Measurements from ENCODE around the gene NAALADL2.

NAALADL2 gene

DNA sequence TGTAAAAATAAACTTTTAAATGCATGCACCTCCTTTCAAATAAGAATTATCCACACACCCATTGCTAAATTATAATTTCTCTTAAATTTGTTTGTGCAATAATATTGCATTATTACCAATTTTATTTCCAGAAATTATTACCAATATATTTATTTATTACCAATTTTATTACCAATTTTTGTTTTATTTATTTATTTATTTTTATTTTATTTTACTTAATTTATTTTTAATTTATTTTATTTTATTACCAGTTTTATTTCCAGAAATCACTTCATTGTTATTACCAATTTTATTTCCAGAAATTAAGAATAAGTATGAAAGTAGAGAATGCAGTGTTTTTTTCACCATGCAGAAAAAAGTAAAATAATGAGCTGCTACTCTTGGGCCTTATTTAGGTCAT lies 525.4 kb downstream of the NAALADL2 start:
- no peaks in the 10 kb centered on the region for H3K36me3 ChIP-seq (ENCODE audit: insufficient read depth, low read length)
- no peaks in the 10 kb centered on the region for H3K27me3 ChIP-seq (ENCODE audit: insufficient read depth, low read length, poor library complexity)
- H2AFZ ChIP-seq (ENCODE audit: low read depth, low read length) = no peak overlapping the region
- no peak for DNase-seq
- no peak overlapping the region for H3K27ac ChIP-seq (ENCODE audit: low read length)
- no peaks in the 10 kb centered on the region for H3K4me1 ChIP-seq (ENCODE audit: insufficient read depth, low read length)
- no peak overlapping the region for H3K4me3 ChIP-seq (ENCODE audit: low read depth in 1 of 2, low read length in 2 of 2)
- H3K9me3 ChIP-seq (ENCODE audit: insufficient read depth, low read length, severe bottlenecking) = no peaks in the 10 kb centered on the region
- TF ChIP-seq EZH2 (IDR thresholded peaks at IDR 0.05; ENCODE audit: borderline replicate concordance, low read depth, low read length, severe bottlenecking) = no peak
- TF ChIP-seq, protein P1, sequence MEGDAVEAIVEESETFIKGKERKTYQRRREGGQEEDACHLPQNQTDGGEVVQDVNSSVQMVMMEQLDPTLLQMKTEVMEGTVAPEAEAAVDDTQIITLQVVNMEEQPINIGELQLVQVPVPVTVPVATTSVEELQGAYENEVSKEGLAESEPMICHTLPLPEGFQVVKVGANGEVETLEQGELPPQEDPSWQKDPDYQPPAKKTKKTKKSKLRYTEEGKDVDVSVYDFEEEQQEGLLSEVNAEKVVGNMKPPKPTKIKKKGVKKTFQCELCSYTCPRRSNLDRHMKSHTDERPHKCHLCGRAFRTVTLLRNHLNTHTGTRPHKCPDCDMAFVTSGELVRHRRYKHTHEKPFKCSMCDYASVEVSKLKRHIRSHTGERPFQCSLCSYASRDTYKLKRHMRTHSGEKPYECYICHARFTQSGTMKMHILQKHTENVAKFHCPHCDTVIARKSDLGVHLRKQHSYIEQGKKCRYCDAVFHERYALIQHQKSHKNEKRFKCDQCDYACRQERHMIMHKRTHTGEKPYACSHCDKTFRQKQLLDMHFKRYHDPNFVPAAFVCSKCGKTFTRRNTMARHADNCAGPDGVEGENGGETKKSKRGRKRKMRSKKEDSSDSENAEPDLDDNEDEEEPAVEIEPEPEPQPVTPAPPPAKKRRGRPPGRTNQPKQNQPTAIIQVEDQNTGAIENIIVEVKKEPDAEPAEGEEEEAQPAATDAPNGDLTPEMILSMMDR (IDR thresholded peaks at IDR 0.05; ENCODE audit: borderline replicate concordance, extremely low read depth, low read length, poor library complexity, severe bottlenecking) = no peak
- ATAC-seq (ENCODE audit: insufficient read depth, low read depth) = no peak
- no peaks in the 10 kb centered on the region for H4K20me1 ChIP-seq (ENCODE audit: insufficient read depth, low read length)
- no peak overlapping the region for H3K9ac ChIP-seq (ENCODE audit: low read depth, low read length)
- no peak overlapping the region for H3K4me2 ChIP-seq (ENCODE audit: insufficient read depth, low read length)
- H3K79me2 ChIP-seq (ENCODE audit: insufficient read depth, low read length) = no peaks in the 10 kb centered on the region

DNA sequence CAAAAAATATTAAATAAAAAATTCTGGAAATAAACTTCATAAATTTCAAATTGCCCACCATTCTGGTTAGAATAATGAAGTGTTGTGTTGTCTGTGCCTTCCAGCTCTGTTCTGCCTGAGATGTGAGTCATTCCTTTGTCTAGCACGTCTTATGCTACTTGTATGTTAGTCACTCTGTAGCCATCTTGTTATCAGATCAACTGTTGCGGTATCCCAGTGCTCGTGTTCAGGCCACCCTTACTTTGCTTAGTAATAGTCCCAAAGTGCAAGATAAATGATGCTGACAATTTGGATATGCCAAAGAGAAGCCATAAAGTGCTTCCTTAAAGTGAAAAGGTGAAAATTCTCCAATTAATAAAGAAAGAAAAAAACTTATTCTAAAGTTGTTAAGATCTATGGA lies 527.5 kb downstream of the NAALADL2 start:
- Histone ChIP-seq H3K36me3 (ENCODE audit: insufficient read depth, low read length) (no peaks in the 10 kb centered on the region), H3K4me2 (ENCODE audit: insufficient read depth, low read length) (no peak overlapping the region), H3K79me2 (ENCODE audit: insufficient read depth, low read length) (no peaks in the 10 kb centered on the region), H3K27ac (ENCODE audit: low read length) (no peak overlapping the region), H4K20me1 (ENCODE audit: insufficient read depth, low read length) (no peaks in the 10 kb centered on the region), H3K27me3 (ENCODE audit: insufficient read depth, low read length, poor library complexity) (no peaks in the 10 kb centered on the region), H3K4me1 (ENCODE audit: insufficient read depth, low read length) (no peaks in the 10 kb centered on the region), H3K9me3 (ENCODE audit: insufficient read depth, low read length, severe bottlenecking) (no peaks in the 10 kb centered on the region), H3K9ac (ENCODE audit: low read depth, low read length) (no peak overlapping the region), H2AFZ (ENCODE audit: low read depth, low read length) (no peak overlapping the region), H3K4me3 (ENCODE audit: low read depth in 1 of 2, low read length in 2 of 2) (no peak overlapping the region)
- TF ChIP-seq EZH2 (IDR thresholded peaks at IDR 0.05; ENCODE audit: borderline replicate concordance, low read depth, low read length, severe bottlenecking) = no peak
- TF ChIP-seq, protein P1 (IDR thresholded peaks at IDR 0.05; ENCODE audit: borderline replicate concordance, extremely low read depth, low read length, poor library complexity, severe bottlenecking) = no peak
- DNase-seq (no peak), ATAC-seq (ENCODE audit: insufficient read depth, low read depth) (no peak)

DNA sequence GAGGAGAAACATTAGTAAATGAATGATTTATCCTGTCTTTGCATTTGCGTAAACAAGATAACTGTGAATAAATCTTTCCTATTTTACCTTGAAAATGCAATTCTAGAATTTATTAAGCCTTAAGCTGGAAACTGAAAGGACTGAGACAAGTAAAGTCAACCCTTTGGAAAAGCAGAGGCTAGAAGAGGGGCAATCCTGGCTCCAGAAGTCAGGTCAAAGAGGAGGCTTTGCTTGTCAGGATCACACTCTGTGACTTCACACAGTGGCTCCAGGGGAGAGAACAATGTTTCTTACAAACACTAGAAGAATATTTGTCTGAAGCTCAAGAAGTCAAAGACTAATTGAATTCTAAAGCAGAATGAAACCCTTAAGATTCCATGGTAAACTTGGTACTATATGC lies 530.4 kb downstream of the NAALADL2 start:
- no peak for ATAC-seq (ENCODE audit: insufficient read depth, low read depth)
- Histone ChIP-seq H3K79me2 (ENCODE audit: insufficient read depth, low read length) (no peaks in the 10 kb centered on the region), H3K27me3 (ENCODE audit: insufficient read depth, low read length, poor library complexity) (no peaks in the 10 kb centered on the region), H3K9ac (ENCODE audit: low read depth, low read length) (no peak overlapping the region), H2AFZ (ENCODE audit: low read depth, low read length) (no peak overlapping the region), H3K36me3 (ENCODE audit: insufficient read depth, low read length) (no peaks in the 10 kb centered on the region), H3K9me3 (ENCODE audit: insufficient read depth, low read length, severe bottlenecking) (no peaks in the 10 kb centered on the region), H4K20me1 (ENCODE audit: insufficient read depth, low read length) (no peaks in the 10 kb centered on the region), H3K4me1 (ENCODE audit: insufficient read depth, low read length) (no peaks in the 10 kb centered on the region), H3K4me2 (ENCODE audit: insufficient read depth, low read length) (no peak overlapping the region), H3K4me3 (ENCODE audit: low read depth in 1 of 2, low read length in 2 of 2) (no peak overlapping the region), H3K27ac (ENCODE audit: low read length) (no peak overlapping the region)
- DNase-seq = no peak
- no peak for TF ChIP-seq EZH2 (IDR thresholded peaks at IDR 0.05; ENCODE audit: borderline replicate concordance, low read depth, low read length, severe bottlenecking)
- TF ChIP-seq, protein P1 (IDR thresholded peaks at IDR 0.05; ENCODE audit: borderline replicate concordance, extremely low read depth, low read length, poor library complexity, severe bottlenecking) = no peak

DNA sequence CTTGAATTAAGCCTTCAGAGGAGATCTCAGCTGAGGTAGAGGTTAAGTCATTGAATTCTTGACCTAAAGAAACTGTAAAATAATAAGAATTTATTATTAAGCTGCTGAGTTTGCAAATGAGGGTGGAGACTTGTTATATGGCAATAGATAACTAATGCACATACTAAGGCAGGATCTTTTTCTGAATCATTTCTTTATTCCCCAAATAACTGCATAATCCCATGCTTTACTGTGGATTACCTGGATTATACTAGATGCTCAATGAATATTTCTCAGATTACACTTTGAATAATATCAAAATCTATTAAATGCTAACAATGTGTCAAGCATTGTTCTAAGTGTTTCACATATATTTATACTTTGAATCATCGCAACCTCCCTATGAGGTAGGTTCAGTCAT lies 532.5 kb downstream of the NAALADL2 start:
- TF ChIP-seq, protein P1 (IDR thresholded peaks at IDR 0.05; ENCODE audit: borderline replicate concordance, extremely low read depth, low read length, poor library complexity, severe bottlenecking) = no peak
- TF ChIP-seq EZH2 (IDR thresholded peaks at IDR 0.05; ENCODE audit: borderline replicate concordance, low read depth, low read length, severe bottlenecking) = no peak

More for the DNA sequence above, 532.5 kb downstream of the NAALADL2 start:
- DNase-seq = no peak
- Histone ChIP-seq H3K4me1 (ENCODE audit: insufficient read depth, low read length) (no peaks in the 10 kb centered on the region), H3K79me2 (ENCODE audit: insufficient read depth, low read length) (no peaks in the 10 kb centered on the region), H3K4me2 (ENCODE audit: insufficient read depth, low read length) (no peak overlapping the region), H3K9ac (ENCODE audit: low read depth, low read length) (no peak overlapping the region), H3K36me3 (ENCODE audit: insufficient read depth, low read length) (no peaks in the 10 kb centered on the region), H2AFZ (ENCODE audit: low read depth, low read length) (no peak overlapping the region), H3K27me3 (ENCODE audit: insufficient read depth, low read length, poor library complexity) (no peaks in the 10 kb centered on the region), H3K9me3 (ENCODE audit: insufficient read depth, low read length, severe bottlenecking) (no peaks in the 10 kb centered on the region), H3K4me3 (ENCODE audit: low read depth in 1 of 2, low read length in 2 of 2) (no peak overlapping the region), H4K20me1 (ENCODE audit: insufficient read depth, low read length) (no peaks in the 10 kb centered on the region), H3K27ac (ENCODE audit: low read length) (no peak overlapping the region)
- ATAC-seq (ENCODE audit: insufficient read depth, low read depth) = no peak

Data from DND-41 (cell line).